Prostate gland (tissue), 2 donors: ENCODE measurements around the gene MZB1. TPM values are rescaled to one million over a fixed set of nuclear protein-coding genes. Genes with fewer than 3 reads are reported as not detected.

ENCODE experiments used
- DNase-seq: peaks from one replicate; pipeline ENCODE4 v3.0.0-alpha.2; 2019; ENCODE audit warnings: low spot score
- H3K27ac ChIP-seq, 2 donors: fragments of 200-600 bp; sonication (generic); 2 replicates each; pipeline ENCODE4 v1.5.1; 2017 to 2019
- H3K27me3 ChIP-seq: fragments of 200-600 bp; sonication (generic); replicated peaks from 2 replicates; pipeline ENCODE4 v1.5.1; 2019; ENCODE audit not compliant: insufficient read depth
- H3K36me3 ChIP-seq, 2 donors: fragments of 200-600 bp; sonication (generic); 1 replicate in 1 of 2; 2 replicates in 1 of 2; pipeline versions ENCODE4 v1.5.1 to v1.8.1; 2017 to 2019
- H3K4me1 ChIP-seq: fragments of 200-600 bp; sonication (generic); replicated peaks from 2 replicates; pipeline ENCODE4 v1.5.1; 2019
- H3K4me3 ChIP-seq, 2 donors: fragments of 200-600 bp; sonication (generic); 2 replicates each; pipeline ENCODE4 v1.5.1; 2017 to 2019
- H3K9me3 ChIP-seq: fragments of 200-600 bp; sonication (generic); 2 replicates; pipeline ENCODE4 v1.5.1; 2017
- POLR2A ChIP-seq: fragments of 450-650 bp; IDR thresholded peaks from one replicate; pipeline ENCODE4 v1.6.1; 2016; ENCODE audit warnings: antibody characterized with exemption, mild to moderate bottlenecking
- POLR2AphosphoS5 ChIP-seq: sonication (generic); formaldehyde crosslinking; IDR thresholded peaks from one replicate; pipeline ENCODE4 v1.6.1; 2017; ENCODE audit warnings: antibody characterized with exemption
- WGBS: methylation state at CpG from one replicate; pipeline ENCODE4 v1.1.5; 2018; 5-methylcytosine and 5-hydroxymethylcytosine counted together
- intact Hi-C: fragments of 100-400 bp; cut with DNase I; formaldehyde crosslinking; loops from one replicate; pipeline ENCODE4 v1.14.2; 2022
- total RNA-seq, 2 donors: library from RNA; depleted of rRNA; stranded (reverse); fragments of >200 nt; gene quantifications; one replicate each; pipeline ENCODE4 v1.1.0, GENCODE V29; 2016
- TF ChIP-seq, protein P1 (sequence below), 4 experiments: fragments of 200-600 bp in 2 of 4; fragments of 450-650 bp in 2 of 4; sonication (generic) in 2 of 4; IDR thresholded peaks; 1 replicate in 3 of 4; 2 replicates in 1 of 4; pipeline ENCODE4 v1.5.1; 2016 to 2019; ENCODE audit warnings: antibody characterized with exemption in 4 of 4, mild to moderate bottlenecking in 2 of 4, moderate library complexity in 2 of 4

MZB1 gene
- total RNA-seq, 2 donors from 2014 or later = 2.7 to 4.3 TPM

DNA sequence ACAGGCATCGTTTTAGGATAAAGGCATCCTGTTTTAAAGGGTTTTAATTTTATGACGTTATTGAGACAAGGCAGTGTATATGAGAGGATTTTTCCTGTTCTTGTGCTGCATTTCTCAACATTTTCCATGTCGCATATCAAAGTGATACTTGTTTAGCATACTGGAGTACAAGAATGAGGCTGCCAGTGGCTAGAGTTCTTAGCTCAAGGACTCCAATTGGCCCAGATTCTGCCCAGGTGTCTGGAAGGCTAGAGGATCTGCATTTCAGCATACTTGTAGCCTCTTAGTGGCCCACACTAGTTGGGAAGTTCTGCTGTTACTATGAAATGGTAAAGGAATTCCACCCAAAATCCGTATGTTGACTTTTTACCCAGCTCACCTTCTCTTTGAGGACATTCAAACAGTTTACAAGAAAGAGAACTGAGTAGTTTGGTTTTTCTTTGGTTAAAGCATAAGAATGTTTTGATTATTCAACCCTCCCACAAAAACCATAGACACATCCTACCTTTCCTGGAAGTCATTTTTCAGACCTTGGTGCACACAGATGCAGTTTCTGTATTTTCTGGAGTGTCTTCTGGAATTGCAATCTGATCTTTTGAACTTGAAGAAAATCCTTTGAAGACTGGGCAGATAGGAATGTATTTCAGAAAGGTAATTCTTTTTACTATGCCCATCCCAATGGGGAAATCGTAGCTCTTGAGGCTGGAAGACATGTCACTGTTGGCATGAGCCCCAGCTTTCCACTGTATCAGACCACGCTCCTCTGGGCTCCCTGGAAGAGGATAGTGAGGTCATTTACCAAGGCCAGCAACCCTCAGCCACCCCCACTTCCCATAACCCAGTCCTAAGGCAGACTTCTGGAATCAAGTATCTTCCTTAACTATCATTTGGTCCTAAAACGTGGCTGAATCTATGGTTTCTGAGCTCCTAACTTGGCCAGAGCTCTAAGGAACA lies 18.0 kb downstream of the MZB1 start:
- Histone ChIP-seq H3K4me1 (peaks cover 6% of the 10 kb centered on the region), H3K4me3 (no peak overlapping the region), H3K9me3 (no peaks in the 10 kb centered on the region), H3K27me3 (no peaks in the 10 kb centered on the region), H3K36me3 (no peaks in the 10 kb centered on the region), H3K27ac (peak overlapping the region in 1 of 2 donors; percentile 17)
- WGBS = 81% methylated on average over 7 of the region's 7 CpGs
- no peak for DNase-seq
- TF ChIP-seq POLR2AphosphoS5 (no peak), POLR2A (no peak)
- TF ChIP-seq, protein P1, sequence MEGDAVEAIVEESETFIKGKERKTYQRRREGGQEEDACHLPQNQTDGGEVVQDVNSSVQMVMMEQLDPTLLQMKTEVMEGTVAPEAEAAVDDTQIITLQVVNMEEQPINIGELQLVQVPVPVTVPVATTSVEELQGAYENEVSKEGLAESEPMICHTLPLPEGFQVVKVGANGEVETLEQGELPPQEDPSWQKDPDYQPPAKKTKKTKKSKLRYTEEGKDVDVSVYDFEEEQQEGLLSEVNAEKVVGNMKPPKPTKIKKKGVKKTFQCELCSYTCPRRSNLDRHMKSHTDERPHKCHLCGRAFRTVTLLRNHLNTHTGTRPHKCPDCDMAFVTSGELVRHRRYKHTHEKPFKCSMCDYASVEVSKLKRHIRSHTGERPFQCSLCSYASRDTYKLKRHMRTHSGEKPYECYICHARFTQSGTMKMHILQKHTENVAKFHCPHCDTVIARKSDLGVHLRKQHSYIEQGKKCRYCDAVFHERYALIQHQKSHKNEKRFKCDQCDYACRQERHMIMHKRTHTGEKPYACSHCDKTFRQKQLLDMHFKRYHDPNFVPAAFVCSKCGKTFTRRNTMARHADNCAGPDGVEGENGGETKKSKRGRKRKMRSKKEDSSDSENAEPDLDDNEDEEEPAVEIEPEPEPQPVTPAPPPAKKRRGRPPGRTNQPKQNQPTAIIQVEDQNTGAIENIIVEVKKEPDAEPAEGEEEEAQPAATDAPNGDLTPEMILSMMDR (IDR thresholded peaks at IDR 0.05) = no peak
- intact Hi-C loops = no loop called here

DNA sequence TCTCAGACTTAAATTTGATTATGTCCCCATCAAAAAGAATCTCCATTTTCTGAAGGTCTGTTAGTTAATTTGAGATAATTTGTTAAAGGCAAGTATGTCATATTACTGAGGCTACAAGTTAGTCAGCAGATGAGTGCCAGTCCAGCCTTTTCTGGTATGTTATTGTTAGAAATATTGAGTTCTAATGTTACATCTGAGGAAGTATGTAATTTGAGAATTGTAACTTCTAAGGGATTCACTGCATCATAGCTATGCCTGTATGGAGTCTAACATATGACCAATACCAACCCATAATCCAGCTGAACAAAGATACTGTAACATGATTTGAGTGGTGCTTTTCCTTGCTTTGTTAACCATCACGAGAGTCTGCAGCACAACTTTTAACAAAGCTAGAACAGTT lies 20.5 kb downstream of the MZB1 start:
- intact Hi-C loops = no loop called here
- DNase-seq = no peak
- H3K4me3 ChIP-seq = no peak overlapping the region
- H3K27me3 ChIP-seq = no peaks in the 10 kb centered on the region
- H3K27ac ChIP-seq = no peak overlapping the region
- 90% methylated on average over 1 of the region's 1 CpG for WGBS
- peaks cover 3 to 15% of the 10 kb centered on the region in 2 donors for H3K36me3 ChIP-seq
- no peaks in the 10 kb centered on the region for H3K4me1 ChIP-seq
- no peaks in the 10 kb centered on the region for H3K9me3 ChIP-seq
- TF ChIP-seq POLR2AphosphoS5 = no peak
- TF ChIP-seq POLR2A = no peak
- TF ChIP-seq, protein P1 (IDR thresholded peaks at IDR 0.05) = no peak

DNA sequence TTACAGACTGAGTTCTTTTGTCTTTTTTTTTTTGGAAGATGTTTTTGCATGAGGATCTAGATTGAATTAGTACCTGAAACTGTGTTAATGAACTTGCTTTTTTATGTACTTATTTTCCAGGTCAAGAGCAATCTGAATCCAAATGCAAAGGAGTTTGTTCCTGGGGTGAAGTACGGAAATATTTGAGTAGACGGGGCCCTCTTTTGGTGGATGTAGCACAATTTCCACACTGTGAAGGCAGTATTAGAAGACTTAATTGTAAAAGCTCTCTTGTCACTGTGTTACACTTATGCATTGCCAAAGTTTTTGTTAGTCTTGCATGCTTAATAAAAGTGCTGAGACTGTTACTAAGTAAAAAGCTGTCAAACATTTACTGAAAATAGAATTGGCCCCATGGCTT lies 21.1 kb downstream of the MZB1 start:
- Histone ChIP-seq H3K4me3 (no peak overlapping the region), H3K9me3 (no peaks in the 10 kb centered on the region), H3K4me1 (no peaks in the 10 kb centered on the region), H3K27me3 (no peaks in the 10 kb centered on the region), H3K36me3 (peaks cover 3 to 15% of the 10 kb centered on the region in 2 donors), H3K27ac (no peak overlapping the region)
- DNase-seq = no peak
- intact Hi-C loops = no loop called here
- WGBS = 60% methylated on average over 2 of the region's 2 CpGs
- TF ChIP-seq, protein P1 (IDR thresholded peaks at IDR 0.05) = no peak
- no peak for TF ChIP-seq POLR2A
- TF ChIP-seq POLR2AphosphoS5 = no peak

DNA sequence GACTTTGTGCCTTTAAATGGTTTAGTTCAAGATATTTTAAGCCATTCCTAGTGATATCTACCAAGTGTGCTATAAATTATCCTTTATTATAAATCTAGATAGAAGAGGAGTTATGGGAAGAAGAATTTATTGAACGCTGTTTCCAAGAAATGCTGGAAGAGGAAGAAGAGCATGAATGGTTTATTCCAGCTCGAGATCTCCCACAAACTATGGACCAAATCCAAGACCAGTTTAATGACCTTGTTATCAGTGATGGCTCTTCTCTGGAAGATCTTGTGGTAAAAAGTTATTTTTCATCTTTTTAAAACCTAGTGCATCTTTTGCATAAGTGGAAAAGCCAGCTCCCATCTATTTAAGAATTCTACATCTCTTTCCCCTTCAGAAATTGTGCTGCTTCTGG lies 25.2 kb downstream of the MZB1 start:
- no peaks in the 10 kb centered on the region for H3K27me3 ChIP-seq
- H3K9me3 ChIP-seq = no peaks in the 10 kb centered on the region
- 61% methylated on average over 2 of the region's 2 CpGs for WGBS
- H3K4me3 ChIP-seq = no peak overlapping the region
- intact Hi-C loops = no loop called here
- no peak overlapping the region for H3K27ac ChIP-seq
- DNase-seq = no peak
- TF ChIP-seq POLR2A (no peak), POLR2AphosphoS5 (no peak)
- TF ChIP-seq, protein P1 (IDR thresholded peaks at IDR 0.05) = no peak
- peaks cover 3 to 15% of the 10 kb centered on the region in 2 donors for H3K36me3 ChIP-seq
- H3K4me1 ChIP-seq = no peaks in the 10 kb centered on the region

DNA sequence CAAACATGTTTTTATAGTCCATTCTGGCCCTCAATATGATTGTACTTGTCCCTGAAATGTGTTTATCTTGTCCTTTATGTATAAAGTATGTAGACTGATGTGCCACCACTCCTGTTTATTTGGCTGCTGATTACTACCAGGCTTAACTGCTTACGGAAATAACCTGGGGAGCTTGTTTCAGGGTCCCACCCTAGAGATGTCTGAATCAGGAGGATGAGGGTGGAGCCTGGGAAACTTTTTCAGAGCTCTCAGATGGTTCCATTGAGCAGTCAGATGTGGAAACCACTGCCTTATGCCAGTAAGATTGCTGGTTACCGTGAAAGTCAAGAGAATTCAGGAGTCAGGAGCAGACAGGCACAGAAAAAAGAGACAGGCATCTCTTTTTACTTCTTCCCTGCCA lies 25.8 kb downstream of the MZB1 start:
- peaks cover 3 to 15% of the 10 kb centered on the region in 2 donors for H3K36me3 ChIP-seq
- TF ChIP-seq, protein P1 (IDR thresholded peaks at IDR 0.05) = no peak
- TF ChIP-seq POLR2A (no peak), POLR2AphosphoS5 (no peak)

More for the DNA sequence above, 25.8 kb downstream of the MZB1 start:
- Histone ChIP-seq H3K27ac (no peak overlapping the region), H3K9me3 (no peaks in the 10 kb centered on the region), H3K4me3 (no peak overlapping the region), H3K27me3 (no peaks in the 10 kb centered on the region), H3K4me1 (no peaks in the 10 kb centered on the region)
- DNase-seq = no peak
- WGBS = 59% methylated on average over 2 of the region's 2 CpGs
- intact Hi-C loops = no loop called here
